Activated gamma-delta T cell (primary cell): ENCODE data around the gene E2F1.
"Not testable (repeated sequence)": the region's sequence is repeated elsewhere in the genome, so short reads cannot be mapped to it uniquely, and the experiment has no call there.

Experiments used
- DNase-seq: peaks from one replicate; lab custom pipeline; 2025; lab: John Stamatoyannopoulos, UW

Gene E2F1

DNA sequence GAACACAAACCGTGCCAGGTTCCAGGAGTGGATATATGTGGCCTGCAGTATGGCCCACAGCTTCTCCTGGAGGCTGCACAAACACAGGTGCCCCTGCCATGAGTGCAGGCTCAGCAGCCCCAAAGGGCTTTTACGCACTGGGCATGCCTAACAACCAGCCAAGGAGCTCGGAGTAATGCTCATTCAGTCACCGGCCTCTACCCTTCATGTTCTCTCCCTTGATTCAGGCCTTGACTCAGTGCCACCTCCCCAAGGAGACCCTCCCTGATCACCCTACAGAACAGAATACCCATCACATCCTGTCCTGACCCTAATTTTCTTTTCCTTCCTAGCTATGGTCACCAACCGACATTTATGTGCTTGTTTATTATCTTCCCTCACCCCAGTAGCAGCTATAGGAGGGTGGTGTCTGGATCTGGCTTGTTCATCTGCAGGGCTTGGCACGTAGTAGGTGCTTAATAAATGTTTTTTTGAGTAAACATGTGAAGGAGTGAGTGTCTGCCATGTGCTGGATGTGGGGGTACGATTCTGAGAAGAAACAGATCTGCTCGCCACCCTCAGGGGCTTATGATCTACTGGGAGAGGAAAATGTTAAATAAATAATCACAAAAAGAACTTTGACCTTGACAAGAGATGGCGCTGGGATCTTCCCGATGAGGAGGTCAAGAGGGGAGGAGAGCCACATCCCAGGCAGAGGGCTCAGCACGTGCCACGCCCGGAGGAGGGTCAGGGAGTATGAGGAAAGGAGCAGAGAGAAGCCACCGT, 24.7 kb upstream of the E2F1 start:
- DNase-seq = no peak

DNA sequence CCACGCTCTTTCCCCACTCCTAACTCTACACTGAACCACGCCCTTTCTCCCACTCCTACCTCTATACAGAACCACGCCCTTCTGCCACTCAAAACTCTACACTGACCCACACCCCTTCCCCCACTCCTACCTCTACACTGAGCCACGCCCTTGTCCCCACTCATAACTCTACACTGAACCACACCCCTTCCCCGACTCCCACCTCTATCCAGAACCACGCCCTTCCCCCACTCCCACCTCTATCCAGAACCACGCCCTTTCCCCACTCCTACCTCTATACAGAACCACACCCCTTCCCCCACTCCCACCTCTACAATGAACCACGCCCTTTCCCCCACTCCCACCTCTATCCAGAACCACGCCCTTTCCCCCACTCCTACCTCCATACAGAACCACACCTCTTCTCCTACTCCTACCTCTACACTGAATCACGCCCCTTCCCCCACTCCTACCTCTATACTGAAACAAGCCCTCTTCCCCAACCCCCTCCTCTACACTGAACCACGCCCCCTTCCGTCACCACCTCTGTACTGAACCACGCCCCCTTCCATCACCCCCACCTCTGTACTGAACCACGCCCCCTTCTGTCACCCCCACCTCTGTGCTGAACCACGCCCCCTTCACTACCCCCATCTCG, 23.8 kb upstream of the E2F1 start:
- DNase-seq = no peak

DNA sequence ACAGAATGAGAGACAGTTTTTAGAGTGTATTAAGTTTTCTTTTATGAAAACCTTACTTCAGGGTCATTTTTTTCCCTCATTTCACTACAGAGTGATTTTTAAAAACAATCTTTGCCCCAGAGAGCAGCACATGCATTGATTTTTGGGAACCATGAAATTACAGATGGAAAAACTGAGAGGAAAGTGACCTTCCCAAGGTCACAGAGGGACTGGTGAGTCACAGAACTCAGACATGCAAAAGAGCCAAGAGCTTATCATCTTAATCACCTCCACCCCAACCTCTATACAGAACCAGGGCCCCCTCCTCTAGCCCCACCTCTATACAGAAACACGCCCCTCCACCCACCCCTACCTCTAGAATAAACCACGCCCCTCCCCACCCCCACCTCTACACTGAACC, 23.2 kb upstream of the E2F1 start:
- no peak for DNase-seq

DNA sequence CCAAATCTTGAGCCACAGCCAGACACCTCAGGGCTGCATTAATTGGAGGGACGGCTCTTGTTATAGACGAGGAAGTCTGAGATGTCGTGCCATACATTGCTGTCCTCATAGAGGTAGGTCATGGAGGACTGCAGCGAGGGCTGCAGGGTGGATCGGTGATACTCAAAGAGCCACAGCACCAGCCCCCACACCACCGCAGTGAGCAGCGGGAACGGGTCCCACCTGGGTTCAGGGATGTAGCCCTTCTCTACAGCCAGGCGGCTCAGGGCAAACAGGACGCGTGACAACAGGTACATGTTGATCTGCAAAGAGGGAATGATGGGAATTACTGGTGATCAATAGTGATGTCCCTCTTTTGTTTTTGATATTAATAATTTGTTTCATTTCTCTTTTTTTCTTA, 21.5 kb upstream of the E2F1 start:
- no peak for DNase-seq

DNA sequence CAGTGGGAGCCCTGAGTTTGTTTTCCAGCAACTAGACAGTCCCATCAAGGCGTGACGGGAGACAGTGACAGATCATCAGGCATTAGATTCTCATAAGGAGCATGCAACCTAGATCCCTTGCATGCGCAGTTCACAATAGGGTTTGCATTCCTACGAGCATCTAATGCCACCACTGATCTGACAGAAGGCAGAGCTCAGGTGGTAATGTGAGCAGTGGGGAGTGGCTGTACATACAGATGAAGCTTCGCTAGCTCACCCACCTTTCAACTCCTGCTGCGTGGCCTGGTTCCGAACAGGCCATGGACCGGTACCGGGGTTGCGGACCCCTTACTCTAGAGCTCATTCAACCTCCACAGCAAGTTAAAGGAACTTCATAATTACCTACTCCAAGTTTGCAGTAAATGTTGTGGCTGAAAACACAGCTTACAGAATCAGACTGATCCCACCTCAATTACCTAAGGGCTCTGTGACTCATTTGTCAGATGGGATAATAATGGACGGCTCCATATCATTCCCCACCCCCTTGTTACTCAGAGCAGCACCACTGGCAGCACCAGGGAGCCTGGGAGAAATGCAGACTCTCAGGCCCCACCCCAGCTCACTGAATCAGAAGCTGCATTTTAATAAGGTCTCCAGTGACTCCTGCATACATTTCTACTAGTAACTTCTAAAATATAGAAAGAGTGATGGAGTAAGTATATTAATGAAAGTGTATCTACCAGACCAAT, 18.2 kb upstream of the E2F1 start:
- DNase-seq = no peak

DNA sequence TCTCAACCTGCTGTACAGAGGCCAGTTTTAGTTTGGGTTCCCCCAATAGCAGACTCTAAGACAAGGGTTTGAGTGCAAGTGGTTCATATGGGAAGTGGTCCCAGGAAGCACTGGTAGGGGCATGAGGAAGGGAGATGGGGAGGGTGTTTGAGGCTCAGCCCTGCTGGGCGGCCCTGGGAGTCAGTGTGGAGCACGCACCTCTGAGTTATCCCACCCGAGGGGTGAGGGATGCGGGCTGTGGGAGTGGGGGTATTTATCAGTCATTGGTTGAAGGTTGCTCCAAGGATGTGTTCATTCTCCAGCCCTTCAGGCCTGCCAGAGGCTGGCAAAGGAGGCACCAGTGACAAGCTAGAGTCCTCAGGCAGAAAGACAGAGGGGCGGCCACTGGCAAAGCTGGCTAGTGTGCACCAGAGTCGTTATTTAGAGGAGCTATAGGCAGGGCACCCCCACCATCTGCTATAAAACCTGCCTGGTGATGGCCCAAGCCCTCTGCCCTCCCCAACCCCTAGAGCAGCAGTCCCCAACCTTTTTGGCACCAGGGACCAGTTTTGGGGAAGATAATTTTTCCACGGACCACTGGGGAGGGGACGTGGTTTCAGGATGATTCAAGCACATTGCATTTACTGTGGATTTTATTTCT, 17.4 kb upstream of the E2F1 start:
- DNase-seq = no peak

DNA sequence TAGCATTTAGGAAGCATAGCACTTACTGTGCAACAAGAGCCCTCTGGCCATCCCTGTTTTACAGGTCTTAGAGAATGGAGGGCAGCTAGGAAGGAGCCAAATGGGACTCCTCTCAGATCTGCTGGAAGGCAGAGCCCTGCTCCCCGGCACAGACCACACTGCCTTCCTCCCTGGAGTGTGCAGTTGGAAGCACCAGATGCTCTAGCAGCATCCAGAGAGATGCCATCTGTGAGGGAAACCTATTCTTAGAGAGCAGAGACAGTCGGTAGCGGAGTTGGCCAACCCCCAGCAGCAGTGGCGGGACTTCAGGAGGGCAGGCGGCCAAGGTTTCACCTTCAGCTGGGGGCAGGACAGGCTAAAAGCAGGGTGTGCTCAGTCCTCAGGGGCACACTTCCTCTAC, 16.7 kb upstream of the E2F1 start:
- no peak for DNase-seq

DNA sequence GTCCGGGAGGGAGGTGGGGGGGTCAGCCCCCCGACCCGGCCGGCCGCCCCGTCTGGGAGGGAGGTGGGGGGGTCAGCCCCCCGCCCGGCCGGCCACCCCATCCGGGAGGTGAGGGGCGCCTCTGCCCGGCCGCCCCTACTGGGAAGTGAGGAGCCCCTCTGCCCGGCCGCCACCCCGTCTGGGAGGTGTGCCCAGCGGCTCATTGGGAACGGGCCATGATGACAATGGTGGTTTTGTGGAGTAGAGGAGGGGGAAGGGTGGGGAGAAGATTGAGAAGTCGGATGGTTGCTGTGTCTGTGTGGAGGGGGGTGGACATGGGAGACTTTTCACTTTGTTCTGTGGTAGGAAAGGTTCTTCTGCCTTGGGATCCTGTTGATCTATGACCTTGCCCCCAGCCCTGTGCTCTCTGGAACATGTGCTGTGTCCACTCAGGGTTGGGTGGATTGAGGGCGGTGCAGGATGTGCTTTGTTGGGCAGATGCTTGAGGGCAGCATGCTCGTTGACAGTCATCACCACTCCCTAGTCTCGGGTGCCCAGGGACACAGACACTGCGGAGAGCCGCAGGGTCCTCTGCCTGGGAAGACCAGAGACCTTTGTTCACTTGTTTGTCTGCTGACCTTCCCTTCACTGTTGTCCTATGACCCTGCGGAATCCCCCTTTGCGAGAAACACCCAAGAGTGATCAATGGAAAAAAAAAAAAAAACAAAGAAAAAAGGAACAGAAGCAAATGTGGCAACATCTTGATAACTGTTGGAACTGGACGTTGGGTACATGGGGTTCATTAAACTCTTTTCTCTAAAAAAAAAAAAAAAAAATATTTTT, 15.7 kb upstream of the E2F1 start:
- DNase-seq = no peak

DNA sequence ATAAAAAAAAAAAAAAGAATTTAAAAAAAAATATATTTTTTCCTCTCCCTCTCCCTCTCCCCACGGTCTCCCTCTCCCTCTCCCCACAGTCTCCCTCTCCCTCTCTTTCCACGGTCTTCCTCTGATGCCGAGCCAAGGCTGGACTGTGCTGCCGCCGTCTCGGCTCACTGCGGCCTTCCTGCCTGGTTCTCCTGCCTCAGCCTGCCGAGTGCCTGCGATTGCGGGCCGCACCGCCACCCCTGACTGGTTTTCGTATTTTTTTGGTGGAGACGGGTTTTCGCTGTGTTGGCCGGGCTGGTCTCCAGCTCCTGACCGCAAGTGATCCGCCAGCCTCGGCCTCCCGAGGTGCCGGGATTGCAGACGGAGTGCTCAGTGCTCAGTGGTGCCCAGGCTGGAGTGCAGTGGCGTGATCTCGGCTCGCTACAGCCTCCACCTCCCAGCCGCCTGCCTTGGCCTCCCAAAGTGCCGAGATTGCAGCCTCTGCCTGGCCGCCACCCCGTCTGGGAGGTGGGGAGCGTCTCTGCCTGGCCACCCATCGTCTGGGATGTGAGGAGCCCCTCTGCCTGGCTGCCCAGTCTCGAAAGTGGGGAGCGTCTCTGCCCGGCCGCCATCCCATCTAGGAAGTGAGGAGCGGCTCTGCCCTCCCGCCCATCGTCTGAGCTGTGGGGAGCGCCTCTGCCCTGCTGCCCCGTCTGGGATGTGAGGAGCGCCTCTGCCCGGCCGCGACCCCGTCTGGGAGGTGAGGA, 14.7 kb upstream of the E2F1 start:
- DNase-seq = not testable (repeated sequence)

DNA sequence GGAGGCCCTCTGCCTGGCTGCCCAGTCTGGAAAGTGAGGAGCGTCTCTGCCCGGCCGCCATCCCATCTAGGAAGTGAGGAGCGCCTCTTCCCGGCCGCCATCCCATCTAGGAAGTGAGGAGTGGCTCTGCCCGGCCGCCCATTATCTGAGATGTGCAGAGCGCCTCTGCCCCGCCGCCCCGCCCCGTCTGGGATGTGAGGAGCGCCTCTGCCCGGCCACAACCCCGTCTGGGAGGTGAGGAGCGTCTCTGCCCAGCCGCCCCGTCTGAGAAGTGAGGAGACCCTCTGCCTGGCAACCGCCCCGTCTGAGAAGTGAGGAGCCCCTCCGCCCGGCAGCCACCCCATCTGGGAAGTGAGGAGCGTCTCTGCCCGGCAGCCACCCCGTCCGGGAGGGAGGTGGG, 12.8 kb upstream of the E2F1 start:
- not testable (repeated sequence) for DNase-seq

DNA sequence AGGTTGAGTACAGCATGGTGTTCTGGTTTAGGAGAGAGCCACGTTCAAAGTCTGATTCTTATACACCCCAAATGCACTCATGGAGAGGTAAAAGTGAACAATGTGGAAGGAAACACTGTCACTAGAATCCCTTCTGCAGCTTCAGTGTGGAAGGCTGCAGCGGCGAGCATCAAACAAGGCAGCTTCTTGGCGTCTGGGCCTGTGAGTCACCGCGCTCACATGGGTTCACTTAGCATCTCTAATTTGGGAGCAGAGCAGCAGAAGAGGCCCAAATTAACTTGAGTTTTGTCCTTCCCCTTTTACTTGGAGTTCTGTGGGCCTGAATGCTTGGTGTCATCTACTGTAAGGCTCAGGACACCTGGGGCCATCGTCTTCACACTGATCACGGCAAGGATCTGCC, 10.9 kb upstream of the E2F1 start:
- DNase-seq = no peak

DNA sequence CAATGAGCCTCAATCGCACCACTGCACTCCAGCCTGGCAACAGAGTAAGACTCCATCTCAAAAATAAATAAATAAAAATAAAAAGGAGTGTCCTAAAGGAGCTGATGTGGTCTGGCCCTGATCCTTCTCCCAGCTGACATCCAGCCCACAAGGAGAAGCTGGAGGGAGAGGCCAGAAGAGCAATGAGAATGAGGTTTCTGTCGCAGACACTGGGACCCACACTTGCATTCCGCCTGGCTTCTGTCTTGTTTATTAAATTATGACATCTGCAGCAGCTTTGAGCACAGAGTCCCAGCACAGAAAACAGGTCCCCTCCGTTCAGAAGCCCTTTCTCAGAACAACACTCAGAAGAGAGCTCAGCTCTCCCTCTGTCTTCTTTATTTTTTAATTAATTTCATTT, 10.3 kb upstream of the E2F1 start:
- no peak for DNase-seq

DNA sequence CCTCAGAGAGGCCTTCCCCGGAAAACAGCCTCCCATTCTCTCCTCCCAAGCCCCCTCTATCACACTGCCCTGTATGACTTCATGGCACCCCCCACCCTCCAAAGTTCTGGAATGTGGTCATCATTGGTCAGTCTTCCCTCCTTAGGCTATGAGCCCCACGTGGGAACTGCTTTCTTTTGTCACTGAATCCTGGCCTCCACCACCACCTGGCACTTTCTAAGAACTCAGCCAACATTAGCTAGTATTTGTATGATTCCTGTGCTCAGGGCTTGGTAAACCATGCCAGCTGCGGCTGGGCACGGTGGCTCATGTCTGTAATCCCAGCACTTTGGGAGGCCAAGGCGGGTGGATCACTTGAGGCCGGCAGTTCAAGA, 8.4 kb upstream of the E2F1 start:
- DNase-seq = no peak

DNA sequence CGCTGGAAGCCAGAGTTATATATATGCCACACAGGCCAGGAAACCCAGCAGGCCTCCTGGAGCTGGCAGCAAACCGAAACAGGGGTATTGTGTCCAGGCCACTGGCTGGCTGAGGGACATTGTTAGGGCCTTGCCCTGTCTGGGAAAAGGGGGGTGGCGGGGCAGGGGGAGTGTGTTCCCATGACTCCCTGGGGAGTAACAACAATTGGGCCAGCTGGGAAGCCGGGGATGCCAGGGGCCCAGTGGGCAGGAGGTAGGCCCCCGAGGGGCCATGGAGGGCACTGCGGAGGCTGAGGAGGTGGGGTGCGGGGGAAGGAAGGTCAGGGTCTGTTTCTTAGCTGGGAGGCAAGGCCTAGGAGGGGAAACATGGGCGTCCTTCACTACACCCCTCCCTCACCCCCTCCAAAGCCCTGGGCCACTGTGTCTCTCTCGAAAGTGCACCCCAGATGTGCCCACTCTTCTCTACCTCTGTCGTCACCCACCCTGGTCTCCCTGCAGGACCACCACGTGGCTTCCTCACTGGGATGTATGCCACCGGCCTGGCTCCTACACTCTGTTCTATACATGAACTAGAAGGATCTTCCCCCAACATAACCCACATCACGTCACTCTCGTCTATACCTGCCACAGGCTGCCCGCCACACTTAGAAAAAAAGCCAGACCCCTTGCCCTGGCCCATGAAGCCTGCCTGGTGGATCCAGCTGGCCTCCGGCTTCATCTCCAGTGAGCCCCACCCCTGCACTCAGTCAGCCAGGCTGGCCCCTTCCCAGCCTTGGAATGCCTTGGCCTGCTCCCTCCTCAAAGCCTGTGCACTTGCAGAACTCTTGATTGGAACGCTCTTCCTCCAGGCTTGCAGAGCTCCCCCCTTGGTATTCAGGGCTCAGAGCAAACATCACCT, 7.8 kb upstream of the E2F1 start:
- DNase-seq = no peak

DNA sequence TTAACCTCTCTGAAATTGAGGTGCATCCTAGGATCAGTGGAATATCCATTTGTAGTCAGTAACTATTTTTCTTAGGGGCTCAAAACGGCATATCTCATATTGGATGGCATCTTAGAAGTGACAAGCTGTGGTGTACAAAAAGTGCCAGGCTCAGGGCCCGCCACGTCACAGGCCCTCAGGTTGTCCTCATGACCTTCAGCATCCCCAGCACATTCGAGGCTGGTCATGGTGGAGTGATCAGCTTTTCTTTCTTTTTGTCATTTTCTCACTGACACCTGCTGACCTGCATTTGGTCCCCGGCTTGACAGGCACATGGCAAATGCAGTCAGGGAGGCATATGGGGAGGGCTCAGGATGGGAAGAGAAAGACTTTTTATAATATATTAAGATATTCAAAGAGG, 7.1 kb upstream of the E2F1 start:
- no peak for DNase-seq

DNA sequence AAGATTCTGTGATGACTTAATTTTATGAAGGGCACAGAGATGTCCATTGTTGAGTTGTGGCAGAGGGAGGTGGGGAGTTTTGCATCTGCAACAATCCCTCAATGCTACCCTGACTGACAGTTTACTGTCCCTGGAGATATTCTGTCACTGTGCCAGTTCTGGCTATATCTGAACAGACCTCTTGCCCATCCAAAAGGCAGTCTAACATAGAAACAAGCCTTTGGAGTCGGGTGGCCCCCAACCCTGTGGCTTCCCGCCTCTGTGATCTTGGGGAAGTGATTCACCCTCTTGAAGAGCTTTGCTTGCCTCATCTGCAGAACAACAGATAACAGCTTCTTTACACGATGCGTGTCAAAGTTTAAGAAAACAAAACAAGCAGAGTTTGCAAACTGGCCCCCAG, 3.8 kb upstream of the E2F1 start:
- no peak for DNase-seq

DNA sequence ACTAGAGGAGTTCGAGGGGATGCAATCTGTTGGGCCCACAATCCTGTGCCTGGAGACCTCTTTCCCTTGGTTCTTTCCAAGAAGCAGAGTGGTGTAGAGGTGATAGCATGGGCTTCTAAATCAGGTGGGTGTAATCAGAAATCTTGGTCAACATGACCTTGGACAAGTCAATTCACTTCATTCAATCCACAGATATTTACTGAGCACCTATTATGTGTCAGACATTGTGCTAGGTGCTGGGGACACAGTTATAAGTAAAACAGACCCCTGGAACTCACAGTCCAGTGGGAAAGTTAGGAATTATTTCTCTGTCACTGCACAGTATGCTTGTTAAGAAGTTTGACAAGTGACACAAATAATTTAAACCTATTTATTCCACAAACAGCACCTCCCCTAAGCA, 3.3 kb upstream of the E2F1 start:
- DNase-seq = no peak

DNA sequence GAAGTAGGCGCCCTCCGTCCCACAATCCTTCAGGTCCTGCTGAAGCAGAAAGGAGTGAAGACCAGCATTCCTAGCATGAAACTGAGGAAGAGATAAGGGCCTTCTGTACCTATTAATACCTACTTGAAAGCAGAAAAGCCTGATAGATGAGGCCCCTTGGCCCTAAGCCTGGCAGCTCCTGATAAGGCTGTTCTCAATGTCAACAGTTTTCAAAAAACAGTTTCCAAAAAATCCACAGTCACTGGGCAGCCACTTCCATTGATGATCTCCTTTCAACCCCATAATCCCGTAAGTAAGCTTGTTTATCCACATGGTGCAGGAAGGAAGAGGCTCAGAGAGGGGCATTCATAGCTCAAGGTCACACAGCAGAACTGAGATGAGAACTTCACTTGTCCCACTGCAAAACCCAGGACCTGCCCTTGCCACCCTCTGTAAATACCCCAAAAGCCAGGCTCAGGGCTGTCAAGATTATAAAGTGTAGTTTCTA, 2.8 kb upstream of the E2F1 start:
- DNase-seq = no peak

DNA sequence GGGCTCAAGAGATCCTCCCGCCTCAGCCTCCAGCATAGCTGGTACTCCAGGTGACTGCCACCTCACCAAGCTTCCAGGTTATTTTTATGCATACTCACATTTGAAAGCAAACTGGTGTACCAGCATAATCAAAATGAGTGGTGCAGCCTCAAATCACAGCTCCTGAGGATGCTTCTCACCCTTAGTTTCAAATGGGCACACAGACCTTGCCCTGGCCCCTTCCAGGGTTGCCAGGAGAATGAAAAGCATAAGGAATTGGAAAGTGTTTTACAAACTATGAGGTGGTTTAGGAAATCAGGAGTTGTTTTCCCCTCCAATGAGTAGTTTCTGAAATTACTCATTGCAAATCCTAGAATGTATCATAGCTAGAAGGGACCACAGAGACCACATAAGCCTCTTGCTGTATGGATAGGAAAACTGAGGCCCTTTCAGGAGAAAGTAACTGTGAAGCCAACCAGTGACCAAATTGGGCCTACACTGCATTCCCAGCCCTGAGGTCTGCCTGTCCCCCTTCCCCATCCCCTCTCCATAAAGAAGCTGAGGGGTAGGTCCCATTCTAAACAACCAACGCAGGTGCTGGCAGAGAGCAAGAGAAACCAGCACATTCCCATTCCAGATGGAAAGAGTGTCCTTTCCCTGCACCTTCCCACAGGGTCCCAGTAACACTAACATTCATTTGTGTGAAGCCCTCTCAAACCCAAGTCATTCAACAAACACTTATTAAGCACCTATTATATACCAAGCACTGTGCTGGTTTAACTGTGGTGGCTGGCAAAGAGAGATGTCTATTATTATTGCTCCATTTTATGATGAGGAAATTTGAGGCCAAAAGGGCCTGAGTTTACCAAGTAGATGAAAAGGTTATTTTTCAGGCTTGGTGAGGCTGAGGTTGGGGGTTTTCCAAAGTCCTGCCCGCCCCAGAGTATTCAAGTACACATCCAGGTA, 2.1 kb upstream of the E2F1 start:
- no peak for DNase-seq
